Testis (tissue), 2 donors: ENCODE results near the gene SYVN1.

Experiments used
- CTCF ChIP-seq, 3 experiments: fragments of 450-650 bp in 2 of 3; fragments of 200-600 bp in 1 of 3; sonication (generic) in 1 of 3; IDR thresholded peaks; one replicate each; pipeline ENCODE4 v1.5.1; 2016 to 2019; ENCODE audit warnings: antibody characterized with exemption in 3 of 3, mild to moderate bottlenecking in 2 of 3, moderate library complexity in 1 of 3
- POLR2A ChIP-seq: fragments of 450-650 bp; IDR thresholded peaks from one replicate; pipeline ENCODE4 v1.6.1; 2017; ENCODE audit warnings: antibody characterized with exemption, mild to moderate bottlenecking, moderate library complexity

- TF ChIP-seq POLR2A, result no peak
- TF ChIP-seq CTCF (IDR thresholded peaks at IDR 0.05), result no peak
Measured at GRCh38 chr11:65104628-65105027, 29.7 kb downstream of the SYVN1 start.
